Kidney (tissue), 14 donors: ENCODE data around the gene RSRC2. TPM values are rescaled to one million over a fixed set of nuclear protein-coding genes. Genes with fewer than 3 reads are reported as not detected.

Experiments
- DNase-seq, 5 donors: peaks; one replicate each; pipeline ENCODE4 v3.0.0-alpha.2; 2013 to 2020
- FAIRE-seq: peaks from 2 replicates; lab custom pipeline; 2012; peaks lifted over from hg19 to GRCh38; lab: Jason Lieb, UNC
- H3K27ac ChIP-seq, 2 donors: one replicate each; pipeline ENCODE4 v1.7.0; 2013; ENCODE audit warnings: low read depth in 2 of 2, low read length in 2 of 2, inconsistent platforms in 1 of 2
- H3K27me3 ChIP-seq: one replicate; pipeline ENCODE4 v1.7.1; 2013; ENCODE audit warnings: low read length, inconsistent platforms; ENCODE audit not compliant: control insufficient read depth, insufficient read depth
- H3K36me3 ChIP-seq, 3 donors: one replicate each; pipeline versions ENCODE4 v1.7.0 to v1.7.1; 2013; ENCODE audit warnings: low read length in 3 of 3, control low read depth in 1 of 3, inconsistent platforms in 1 of 3; ENCODE audit not compliant: insufficient read depth in 3 of 3, control insufficient read depth in 2 of 3
- H3K4me1 ChIP-seq, 3 donors: one replicate each; pipeline versions ENCODE4 v1.7.0 to v1.7.1; 2013; ENCODE audit warnings: low read length in 3 of 3, inconsistent platforms in 1 of 3, low read depth in 1 of 3; ENCODE audit not compliant: control insufficient read depth in 2 of 3, insufficient read depth in 2 of 3
- H3K4me3 ChIP-seq, 3 donors: one replicate each; pipeline versions ENCODE4 v1.7.0 to v1.8.1; 2013; ENCODE audit warnings: low read length in 3 of 3, control low read depth in 1 of 3, inconsistent platforms in 1 of 3
- H3K9ac ChIP-seq, 3 donors: one replicate each; pipeline versions ENCODE4 v1.7.0 to v1.7.1; 2013; ENCODE audit warnings: low read length in 3 of 3, control low read depth in 1 of 3, inconsistent platforms in 1 of 3
- H3K9me3 ChIP-seq, 3 donors: one replicate each; pipeline versions ENCODE4 v1.7.0 to v1.7.1; 2013; ENCODE audit warnings: low read length in 3 of 3, control low read depth in 1 of 3, inconsistent platforms in 1 of 3; ENCODE audit not compliant: control insufficient read depth in 2 of 3, insufficient read depth in 1 of 3
- CTCF ChIP-seq: IDR thresholded peaks from 3 replicates; pipeline ENCODE4 v1.5.1; 2012; ENCODE audit warnings: mild to moderate bottlenecking, moderate library complexity, borderline replicate concordance; ENCODE audit not compliant: insufficient read depth; ENCODE audit errors: extremely low read depth
- intact Hi-C: fragments of 100-400 bp; cut with DNase I; formaldehyde crosslinking; loops from one replicate; pipeline ENCODE4 v1.11.1; 2022
- polyA plus RNA-seq: library from polyadenylated mRNA; stranded (reverse); fragments of 350-450 nt; fragmentation: Illumina TruSeq; extraction: RNeasy Lipid Tissue Mini Kit (QIAGEN cat#74804); gene quantifications from one replicate; pipeline ENCODE4 v1.2.3, GENCODE V29; 2014; ENCODE audit warnings: low read depth, low replicate concordance; ENCODE audit not compliant: insufficient read depth
- total RNA-seq: library from RNA; stranded (reverse); fragmentation: NEBNext Ultra II Directional; extraction: Animal tissue kit (Norgen Biotek cat#: 25700); gene quantifications from one replicate; pipeline ENCODE4 v1.2.1, GENCODE V29; 2021
- donor health status: control.
- donor health status: control.
- donor health status: control.
- donor health status: control.
- donor health status: control.
- donor health status: DM: yes; HTN: yes; CAD: no.
- donor health status: Normal renal cell carcinoma (clear cell type).

RSRC2 gene
- total and polyA plus RNA-seq, 2 donors from 2014 or later = 39.4 to 73.9 TPM

GRCh38 chr12:122558745-122559641, 32.3 kb upstream of the RSRC2 start:
- Histone ChIP-seq H3K36me3 (peaks cover 0 to 2% (median 0%) of the 10 kb centered on the region in 3 donors), H3K27ac (no peak overlapping the region), H3K4me1 (no peaks in the 10 kb centered on the region), H3K9me3 (no peaks in the 10 kb centered on the region), H3K4me3 (no peak overlapping the region), H3K9ac (no peak overlapping the region), H3K27me3 (no peaks in the 10 kb centered on the region)
- no peak for TF ChIP-seq CTCF
- intact Hi-C loops = no loop called here
- DNase-seq (no peak), FAIRE-seq (no peak)

- TF ChIP-seq CTCF = no peak
- no peak for FAIRE-seq
- Histone ChIP-seq H3K27me3 (no peaks in the 10 kb centered on the region), H3K9me3 (no peaks in the 10 kb centered on the region), H3K9ac (no peak overlapping the region), H3K36me3 (peaks cover 0 to 4% (median 0%) of the 10 kb centered on the region in 3 donors), H3K4me3 (no peak overlapping the region), H3K4me1 (no peaks in the 10 kb centered on the region), H3K27ac (no peak overlapping the region)
- DNase-seq = no peak
- intact Hi-C loops = no loop called here
Measured at GRCh38 chr12:122547330-122547729, 20.6 kb upstream of the RSRC2 start.

- H3K4me1 ChIP-seq = no peaks in the 10 kb centered on the region
- TF ChIP-seq CTCF = no peak
- H3K4me3 ChIP-seq = no peak overlapping the region
- no peak for FAIRE-seq
- no peaks in the 10 kb centered on the region for H3K9me3 ChIP-seq
- intact Hi-C loops = no loop called here
- H3K9ac ChIP-seq = no peak overlapping the region
- no peak for DNase-seq
- H3K36me3 ChIP-seq = no peaks in the 10 kb centered on the region
- no peak overlapping the region for H3K27ac ChIP-seq
- no peaks in the 10 kb centered on the region for H3K27me3 ChIP-seq
Measured at GRCh38 chr12:122545855-122546254, 19.1 kb upstream of the RSRC2 start.
